Endothelial cell (in vitro differentiated cells): ENCODE data around the gene SLIT1. TPM values are rescaled to one million over a fixed set of nuclear protein-coding genes. Genes with fewer than 3 reads are reported as not detected.

Experiments used
- DNase-seq: peaks from one replicate; pipeline ENCODE4 v3.0.0; 2021; ENCODE audit warnings: low spot score
- H3K27ac Mint-ChIP-seq: one replicate; pipeline ENCODE4 v1.8.0; 2021; ENCODE audit warnings: mixed read lengths, inconsistent platforms; ENCODE audit not compliant: unreplicated experiment
- H3K27me3 Mint-ChIP-seq: one replicate; pipeline ENCODE4 v1.8.0; 2021; ENCODE audit warnings: mild to moderate bottlenecking, moderate library complexity, mixed read lengths, inconsistent platforms; ENCODE audit not compliant: unreplicated experiment
- H3K36me3 Mint-ChIP-seq: one replicate; pipeline ENCODE4 v1.8.0; 2021; ENCODE audit warnings: mild to moderate bottlenecking, low read depth, mixed read lengths, inconsistent platforms; ENCODE audit not compliant: unreplicated experiment
- H3K4me1 Mint-ChIP-seq: one replicate; pipeline ENCODE4 v1.8.0; 2021; ENCODE audit warnings: mild to moderate bottlenecking, mixed read lengths, inconsistent platforms; ENCODE audit not compliant: unreplicated experiment
- H3K4me3 Mint-ChIP-seq: one replicate; pipeline ENCODE4 v1.8.0; 2021; ENCODE audit warnings: mild to moderate bottlenecking, mixed read lengths, inconsistent platforms; ENCODE audit not compliant: unreplicated experiment
- H3K9me3 Mint-ChIP-seq: one replicate; pipeline ENCODE4 v1.8.0; 2021; ENCODE audit warnings: mixed read lengths, inconsistent platforms; ENCODE audit not compliant: unreplicated experiment
- total RNA-seq: library from RNA; stranded (reverse); fragmentation: NEBNext Ultra II Directional; extraction: Animal tissue kit (Norgen Biotek cat#: 25700); gene quantifications from one replicate; pipeline ENCODE4 v1.2.1, GENCODE V29; 2021; ENCODE audit not compliant: unreplicated experiment
- TF ChIP-seq, protein P1 (sequence below): fragments of 200-600 bp; sonication (generic); IDR thresholded peaks from one replicate; pipeline ENCODE4 v1.5.0; 2021; ENCODE audit warnings: antibody characterized with exemption; ENCODE audit not compliant: unreplicated experiment

SLIT1 gene
- total RNA-seq, 1 donor from 2014 or later = 0.54 TPM

DNA sequence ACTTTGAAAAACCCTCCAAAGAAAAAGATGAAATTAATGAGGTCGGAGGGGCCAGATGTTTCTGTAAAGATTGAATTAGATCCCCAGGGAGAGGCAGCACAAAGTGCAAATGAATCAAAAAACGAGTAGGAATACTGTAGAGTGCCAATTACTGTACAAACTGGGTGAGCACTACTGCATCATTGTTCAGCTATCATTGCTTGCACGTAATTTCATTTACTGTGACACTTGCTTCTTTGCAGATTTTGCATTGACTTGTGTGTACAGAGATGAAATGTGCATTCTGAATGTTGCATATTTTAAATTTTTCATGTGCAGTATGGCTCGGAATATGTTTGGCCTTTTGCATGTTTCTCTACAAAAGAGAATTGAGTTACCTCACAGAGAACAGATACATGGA lies 230.0 kb downstream of the SLIT1 start:
- TF ChIP-seq, protein P1, sequence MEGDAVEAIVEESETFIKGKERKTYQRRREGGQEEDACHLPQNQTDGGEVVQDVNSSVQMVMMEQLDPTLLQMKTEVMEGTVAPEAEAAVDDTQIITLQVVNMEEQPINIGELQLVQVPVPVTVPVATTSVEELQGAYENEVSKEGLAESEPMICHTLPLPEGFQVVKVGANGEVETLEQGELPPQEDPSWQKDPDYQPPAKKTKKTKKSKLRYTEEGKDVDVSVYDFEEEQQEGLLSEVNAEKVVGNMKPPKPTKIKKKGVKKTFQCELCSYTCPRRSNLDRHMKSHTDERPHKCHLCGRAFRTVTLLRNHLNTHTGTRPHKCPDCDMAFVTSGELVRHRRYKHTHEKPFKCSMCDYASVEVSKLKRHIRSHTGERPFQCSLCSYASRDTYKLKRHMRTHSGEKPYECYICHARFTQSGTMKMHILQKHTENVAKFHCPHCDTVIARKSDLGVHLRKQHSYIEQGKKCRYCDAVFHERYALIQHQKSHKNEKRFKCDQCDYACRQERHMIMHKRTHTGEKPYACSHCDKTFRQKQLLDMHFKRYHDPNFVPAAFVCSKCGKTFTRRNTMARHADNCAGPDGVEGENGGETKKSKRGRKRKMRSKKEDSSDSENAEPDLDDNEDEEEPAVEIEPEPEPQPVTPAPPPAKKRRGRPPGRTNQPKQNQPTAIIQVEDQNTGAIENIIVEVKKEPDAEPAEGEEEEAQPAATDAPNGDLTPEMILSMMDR = no peak
- H3K4me3 Mint-ChIP-seq = no peak overlapping the region
- no peak overlapping the region for H3K27ac Mint-ChIP-seq
- H3K9me3 Mint-ChIP-seq = no peaks in the 10 kb centered on the region
- H3K36me3 Mint-ChIP-seq = no peaks in the 10 kb centered on the region
- DNase-seq = no peak
- H3K27me3 Mint-ChIP-seq = no peaks in the 10 kb centered on the region
- no peaks in the 10 kb centered on the region for H3K4me1 Mint-ChIP-seq

DNA sequence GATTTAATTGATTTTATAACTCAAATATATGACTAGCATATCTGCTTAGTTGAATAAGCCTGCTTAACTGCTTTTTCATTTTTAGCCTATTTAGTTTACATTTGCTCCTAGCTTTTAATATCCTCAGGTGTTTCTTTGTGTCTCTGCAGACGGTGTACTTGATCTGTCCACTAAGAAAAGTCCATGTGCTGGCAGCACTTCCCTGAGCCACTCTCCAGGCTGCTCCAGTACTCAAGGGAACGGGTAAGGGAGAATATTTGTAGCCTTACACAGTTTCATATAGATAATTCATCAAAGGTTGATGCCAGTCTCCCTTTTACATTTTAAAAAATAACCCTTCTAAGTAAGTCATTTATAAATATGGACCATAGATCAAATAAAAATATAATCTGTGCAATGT lies 233.8 kb downstream of the SLIT1 start:
- no peak for DNase-seq
- no peaks in the 10 kb centered on the region for H3K27me3 Mint-ChIP-seq
- no peak overlapping the region for H3K4me3 Mint-ChIP-seq
- no peaks in the 10 kb centered on the region for H3K4me1 Mint-ChIP-seq
- H3K27ac Mint-ChIP-seq = no peak overlapping the region
- no peaks in the 10 kb centered on the region for H3K36me3 Mint-ChIP-seq
- H3K9me3 Mint-ChIP-seq = no peaks in the 10 kb centered on the region
- TF ChIP-seq, protein P1 = no peak

DNA sequence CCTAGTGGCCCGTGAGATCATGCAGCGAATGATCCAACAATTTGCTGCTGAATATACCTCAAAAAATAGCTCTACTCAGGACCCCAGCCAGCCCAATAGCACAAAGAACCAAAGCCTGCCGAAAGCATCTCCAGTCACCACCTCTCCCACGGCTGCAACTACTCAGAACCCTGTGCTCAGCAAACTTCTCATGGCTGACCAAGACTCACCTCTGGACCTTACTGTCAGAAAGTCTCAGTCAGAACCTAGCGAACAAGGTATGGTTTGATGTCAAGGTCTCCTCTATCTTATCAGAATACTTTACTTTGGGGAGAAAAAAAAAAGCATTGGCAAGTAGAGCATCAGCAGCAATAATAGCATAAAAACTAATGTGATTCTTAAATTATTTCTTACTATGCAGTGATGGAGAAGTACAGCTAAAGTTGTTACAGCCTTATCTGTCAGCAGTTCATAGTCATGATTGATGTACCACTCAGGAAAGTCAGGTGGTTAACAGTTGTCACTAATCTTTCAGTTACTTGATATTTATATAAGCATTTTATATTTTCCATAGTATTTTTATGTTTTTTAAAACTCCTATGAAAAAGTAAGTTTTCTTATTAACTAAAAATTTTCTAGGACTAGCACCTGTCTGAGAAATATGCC lies 236.6 kb downstream of the SLIT1 start:
- no peaks in the 10 kb centered on the region for H3K27me3 Mint-ChIP-seq
- H3K27ac Mint-ChIP-seq = no peak overlapping the region
- TF ChIP-seq, protein P1 = no peak
- H3K4me1 Mint-ChIP-seq = peaks cover 4% of the 10 kb centered on the region
- no peaks in the 10 kb centered on the region for H3K9me3 Mint-ChIP-seq
- no peak overlapping the region for H3K4me3 Mint-ChIP-seq
- DNase-seq = no peak
- no peaks in the 10 kb centered on the region for H3K36me3 Mint-ChIP-seq

Other genes starting within 250 kb of the SLIT1 start
- gene ARHGAP19, start 106.7 kb upstream of the SLIT1 start, total RNA-seq = 19.8 TPM
- gene FRAT1, start 133.3 kb upstream of the SLIT1 start, total RNA-seq = 8.0 TPM
- gene FRAT2, start 148.8 kb upstream of the SLIT1 start, total RNA-seq = 25.6 TPM
- gene RRP12, start 215.4 kb upstream of the SLIT1 start, total RNA-seq = 19.5 TPM
- gene PGAM1, start 240.2 kb upstream of the SLIT1 start, total RNA-seq = 291 TPM